MM.1S (cell line): Measurements from ENCODE around the gene SS18.

Source experiments
- CTCF ChIP-seq: fragments of 300-600 bp; sonication (generic); IDR thresholded peaks from 2 replicates; pipeline ENCODE4 v1.5.1; 2016; ENCODE audit warnings: antibody characterized with exemption, low read length, mixed read lengths
- EZH2phosphoT487 ChIP-seq: fragments of 300-600 bp; sonication (generic); IDR thresholded peaks from 2 replicates; pipeline ENCODE4 v1.6.1; 2018; ENCODE audit warnings: antibody characterized with exemption, low read length

- TF ChIP-seq CTCF (no peak), EZH2phosphoT487 (no peak)
Observed at GRCh38 chr18:26039203-26039602, 51.2 kb downstream of the SS18 start.
